Immature natural killer cell (primary cell): ENCODE data around the gene ABCA8. TPM values are rescaled to one million over a fixed set of nuclear protein-coding genes. Genes with fewer than 3 reads are reported as not detected.
"Not testable (repeated sequence)": the region's sequence is repeated elsewhere in the genome, so short reads cannot be mapped to it uniquely, and the experiment has no call there.

Experiments
- DNase-seq, 3 donors: peaks; one replicate each; pipeline ENCODE4 v3.0.0; 2022; ENCODE audit warnings: mixed read lengths in 1 of 3
- H3K27ac Mint-ChIP-seq, 6 donors: one replicate each; pipeline ENCODE4 v1.8.0; 2020; ENCODE audit warnings: mixed read lengths in 6 of 6, mild to moderate bottlenecking in 5 of 6, inconsistent platforms in 4 of 6, moderate library complexity in 3 of 6
- H3K27me3 Mint-ChIP-seq, 3 donors: one replicate each; pipeline ENCODE4 v1.8.0; 2020 to 2021; ENCODE audit warnings: low read depth in 3 of 3, mild to moderate bottlenecking in 3 of 3, mixed read lengths in 3 of 3, moderate library complexity in 3 of 3, inconsistent platforms in 1 of 3
- H3K36me3 Mint-ChIP-seq, 3 donors: one replicate each; pipeline ENCODE4 v1.8.0; 2020; ENCODE audit warnings: mixed read lengths in 3 of 3, inconsistent platforms in 2 of 3, mild to moderate bottlenecking in 2 of 3
- H3K4me1 Mint-ChIP-seq, 2 donors: one replicate each; pipeline ENCODE4 v1.8.0; 2020; ENCODE audit warnings: inconsistent platforms in 2 of 2, mild to moderate bottlenecking in 2 of 2, mixed read lengths in 2 of 2, moderate library complexity in 1 of 2
- H3K4me3 Mint-ChIP-seq, 5 donors: one replicate each; pipeline ENCODE4 v1.8.0; 2020; ENCODE audit warnings: mild to moderate bottlenecking in 5 of 5, mixed read lengths in 5 of 5, inconsistent platforms in 3 of 5, moderate library complexity in 3 of 5
- H3K9me3 Mint-ChIP-seq, 6 donors: one replicate each; pipeline ENCODE4 v1.8.0; 2020; ENCODE audit warnings: mild to moderate bottlenecking in 6 of 6, mixed read lengths in 6 of 6, inconsistent platforms in 4 of 6, moderate library complexity in 3 of 6
- polyA plus RNA-seq, 3 donors: library from polyadenylated mRNA; unstranded; fragments of 300-500 nt; fragmentation: Illumina TruSeq; gene quantifications; one replicate each; pipeline ENCODE4 v1.2.3, GENCODE V29; 2021

Gene ABCA8
- polyA plus RNA-seq, 3 donors from 2014 or later = not detected

GRCh38 chr17:68850749-68851510, 104.3 kb downstream of the ABCA8 start:
- Mint-ChIP-seq H3K27me3 (peaks cover 2 to 9% (median 6%) of the 10 kb centered on the region in 3 donors), H3K4me1 (no peaks in the 10 kb centered on the region), H3K4me3 (no peak overlapping the region), H3K27ac (no peak overlapping the region), H3K9me3 (peaks cover 0 to 4% (median 0%) of the 10 kb centered on the region in 6 donors), H3K36me3 (no peaks in the 10 kb centered on the region)
- DNase-seq = no peak

- H3K27ac Mint-ChIP-seq = no peak overlapping the region
- H3K9me3 Mint-ChIP-seq = peaks cover 0 to 4% (median 0%) of the 10 kb centered on the region in 6 donors
- H3K4me1 Mint-ChIP-seq = no peaks in the 10 kb centered on the region
- no peak for DNase-seq
- H3K4me3 Mint-ChIP-seq = no peak overlapping the region
- no peaks in the 10 kb centered on the region for H3K36me3 Mint-ChIP-seq
- H3K27me3 Mint-ChIP-seq = peaks cover 0 to 13% (median 6%) of the 10 kb centered on the region in 3 donors
Observed at GRCh38 chr17:68849673-68850610, 105.2 kb downstream of the ABCA8 start.

- Mint-ChIP-seq H3K27ac (no peak overlapping the region), H3K27me3 (peaks cover 0 to 13% (median 9%) of the 10 kb centered on the region in 3 donors), H3K4me3 (no peak overlapping the region), H3K36me3 (no peaks in the 10 kb centered on the region), H3K9me3 (peaks cover 0 to 1% (median 0%) of the 10 kb centered on the region in 6 donors), H3K4me1 (no peaks in the 10 kb centered on the region)
- DNase-seq = no peak
Observed at GRCh38 chr17:68847711-68848110, 107.5 kb downstream of the ABCA8 start.

GRCh38 chr17:68843522-68843921, 111.7 kb downstream of the ABCA8 start:
- no peaks in the 10 kb centered on the region for H3K4me1 Mint-ChIP-seq
- no peaks in the 10 kb centered on the region for H3K36me3 Mint-ChIP-seq
- peaks cover 0 to 11% (median 10%) of the 10 kb centered on the region in 3 donors for H3K27me3 Mint-ChIP-seq
- H3K9me3 Mint-ChIP-seq = peaks cover 0 to 1% (median 0%) of the 10 kb centered on the region in 6 donors
- H3K27ac Mint-ChIP-seq = no peak overlapping the region
- no peak for DNase-seq
- no peak overlapping the region for H3K4me3 Mint-ChIP-seq

- no peaks in the 10 kb centered on the region for H3K4me1 Mint-ChIP-seq
- peaks cover 0 to 7% (median 6%) of the 10 kb centered on the region in 3 donors for H3K27me3 Mint-ChIP-seq
- H3K36me3 Mint-ChIP-seq = no peaks in the 10 kb centered on the region
- DNase-seq = no peak
- no peak overlapping the region for H3K4me3 Mint-ChIP-seq
- H3K27ac Mint-ChIP-seq = no peak overlapping the region
- H3K9me3 Mint-ChIP-seq = peaks cover 0 to 1% (median 0%) of the 10 kb centered on the region in 6 donors
Observed at GRCh38 chr17:68840073-68840472, 115.1 kb downstream of the ABCA8 start.

GRCh38 chr17:68835071-68835470, 120.1 kb downstream of the ABCA8 start:
- Mint-ChIP-seq H3K27me3 (peaks cover 0 to 17% (median 6%) of the 10 kb centered on the region in 3 donors), H3K36me3 (no peaks in the 10 kb centered on the region), H3K4me3 (no peak overlapping the region), H3K9me3 (peaks cover 0 to 6% (median 0%) of the 10 kb centered on the region in 6 donors), H3K4me1 (no peaks in the 10 kb centered on the region), H3K27ac (no peak overlapping the region)
- no peak for DNase-seq

GRCh38 chr17:68834328-68834836, 120.8 kb downstream of the ABCA8 start:
- Mint-ChIP-seq H3K36me3 (no peaks in the 10 kb centered on the region), H3K27me3 (peaks cover 0 to 17% (median 9%) of the 10 kb centered on the region in 3 donors), H3K27ac (no peak overlapping the region), H3K9me3 (peaks cover 0 to 6% (median 0%) of the 10 kb centered on the region in 6 donors), H3K4me1 (no peaks in the 10 kb centered on the region), H3K4me3 (no peak overlapping the region)
- no peak for DNase-seq

- DNase-seq = no peak
- Mint-ChIP-seq H3K36me3 (no peaks in the 10 kb centered on the region), H3K4me1 (no peaks in the 10 kb centered on the region), H3K27ac (no peak overlapping the region), H3K27me3 (peaks cover 1 to 21% (median 6%) of the 10 kb centered on the region in 3 donors), H3K4me3 (no peak overlapping the region), H3K9me3 (peaks cover 0 to 6% (median 0%) of the 10 kb centered on the region in 6 donors)
Observed at GRCh38 chr17:68832109-68832802, 122.9 kb downstream of the ABCA8 start.

GRCh38 chr17:68831170-68831569, 124.0 kb downstream of the ABCA8 start:
- DNase-seq = no peak
- Mint-ChIP-seq H3K9me3 (peaks cover 0 to 6% (median 0%) of the 10 kb centered on the region in 6 donors), H3K36me3 (no peaks in the 10 kb centered on the region), H3K4me3 (no peak overlapping the region), H3K4me1 (no peaks in the 10 kb centered on the region), H3K27ac (no peak overlapping the region), H3K27me3 (peaks cover 2 to 21% (median 6%) of the 10 kb centered on the region in 3 donors)

GRCh38 chr17:68830313-68830712, 124.9 kb downstream of the ABCA8 start:
- Mint-ChIP-seq H3K36me3 (no peaks in the 10 kb centered on the region), H3K4me1 (no peaks in the 10 kb centered on the region), H3K27ac (no peak overlapping the region), H3K9me3 (peaks cover 0 to 6% (median 0%) of the 10 kb centered on the region in 6 donors), H3K27me3 (peaks cover 2 to 25% (median 7%) of the 10 kb centered on the region in 3 donors), H3K4me3 (no peak overlapping the region)
- DNase-seq = no peak

- DNase-seq = no peak
- Mint-ChIP-seq H3K4me3 (no peak overlapping the region), H3K27ac (no peak overlapping the region), H3K4me1 (no peaks in the 10 kb centered on the region), H3K36me3 (no peaks in the 10 kb centered on the region), H3K27me3 (peaks cover 2 to 25% (median 7%) of the 10 kb centered on the region in 3 donors), H3K9me3 (peaks cover 0 to 6% (median 0%) of the 10 kb centered on the region in 6 donors)
Observed at GRCh38 chr17:68829211-68829610, 126.0 kb downstream of the ABCA8 start.

GRCh38 chr17:68824707-68825106, 130.5 kb downstream of the ABCA8 start:
- no peak for DNase-seq
- no peak overlapping the region for H3K27ac Mint-ChIP-seq
- no peaks in the 10 kb centered on the region for H3K36me3 Mint-ChIP-seq
- H3K4me3 Mint-ChIP-seq = no peak overlapping the region
- H3K4me1 Mint-ChIP-seq = no peaks in the 10 kb centered on the region
- H3K9me3 Mint-ChIP-seq = no peaks in the 10 kb centered on the region
- H3K27me3 Mint-ChIP-seq = peaks cover 2 to 10% (median 4%) of the 10 kb centered on the region in 3 donors

GRCh38 chr17:68824185-68824584, 131.0 kb downstream of the ABCA8 start:
- H3K27ac Mint-ChIP-seq, H3K4me3 Mint-ChIP-seq, DNase-seq, H3K9me3 Mint-ChIP-seq, H3K4me1 Mint-ChIP-seq, H3K36me3 Mint-ChIP-seq: not testable (repeated sequence)
- peaks cover 2 to 10% (median 2%) of the 10 kb centered on the region in 3 donors for H3K27me3 Mint-ChIP-seq
